NOMO-1 (cell line): ENCODE results near the gene NFATC2.

Experiments
- DNase-seq, 2 experiments: peaks; one replicate each; lab custom pipeline; 2025; ENCODE audit not compliant: unreplicated experiment in 2 of 2; lab: John Stamatoyannopoulos, UW

Gene NFATC2

GRCh38 chr20:51523276-51524013 lies 19.1 kb downstream of the NFATC2 start:
- DNase-seq, result no peak

- DNase-seq, result no peak
Measured at GRCh38 chr20:51522207-51522606, 20.3 kb downstream of the NFATC2 start.

GRCh38 chr20:51517839-51518238 lies 24.7 kb downstream of the NFATC2 start:
- DNase-seq, result no peak

DNA sequence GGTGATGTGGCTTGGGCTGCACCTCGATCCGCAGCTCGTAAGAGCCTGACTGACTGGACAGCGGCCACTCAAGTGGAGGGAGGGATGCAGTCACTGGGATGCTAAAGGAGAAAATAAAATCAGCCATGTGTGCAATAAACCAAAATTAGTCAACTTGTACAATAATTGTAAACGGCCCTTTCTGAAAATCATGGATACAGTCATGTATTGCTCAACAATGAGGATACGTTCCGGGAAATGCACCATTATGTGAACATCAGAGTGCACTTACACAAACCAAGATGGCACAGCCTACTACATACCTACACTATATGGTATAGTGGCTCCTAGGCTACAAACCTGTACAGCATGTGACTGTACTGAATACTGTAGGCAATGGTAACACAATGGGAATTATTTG lies 25.7 kb downstream of the NFATC2 start:
- DNase-seq, result no peak

DNA sequence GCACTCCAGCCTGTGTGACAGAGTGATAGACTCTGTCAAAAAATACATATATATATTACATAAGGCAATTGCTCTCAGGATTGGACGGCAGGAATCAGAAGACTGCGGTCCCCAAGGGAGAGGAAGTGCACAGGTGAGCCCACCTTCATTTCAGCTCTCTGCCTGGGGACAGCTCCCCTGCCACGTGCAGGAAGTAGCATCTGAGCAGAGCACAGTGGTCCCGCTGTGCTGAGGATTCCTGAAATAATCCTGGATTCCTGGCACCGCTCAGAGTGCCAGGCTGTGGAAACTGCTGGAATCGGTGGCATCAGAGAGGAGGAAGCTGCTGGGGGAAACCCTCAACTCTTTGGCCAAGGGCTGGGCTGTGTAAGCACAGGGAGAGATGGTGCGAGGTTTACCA lies 27.7 kb downstream of the NFATC2 start:
- no peak for DNase-seq

GRCh38 chr20:51514249-51514648 lies 28.3 kb downstream of the NFATC2 start:
- no peak for DNase-seq

DNA sequence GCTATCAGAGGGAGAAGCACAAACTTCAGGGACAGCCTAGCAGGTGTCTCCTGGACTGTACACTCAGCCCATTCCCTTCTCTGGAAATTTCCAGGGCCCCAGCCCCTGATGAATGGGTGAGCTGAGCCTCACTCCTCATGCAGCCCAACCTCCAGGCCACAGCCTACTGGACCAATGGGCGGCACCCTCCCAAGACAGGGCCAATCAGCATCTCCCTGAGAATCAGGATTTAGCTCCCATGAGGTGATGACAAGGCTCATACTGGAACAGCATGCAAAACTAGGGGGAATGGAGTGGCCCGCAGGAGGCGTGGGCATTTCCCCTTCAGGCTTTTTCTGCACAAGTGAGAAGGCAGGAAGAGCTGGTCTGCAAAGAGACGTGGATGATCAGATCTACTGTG lies 29.0 kb downstream of the NFATC2 start:
- no peak for DNase-seq

- DNase-seq, result no peak
Measured at GRCh38 chr20:51512645-51513044, 29.9 kb downstream of the NFATC2 start.

DNA sequence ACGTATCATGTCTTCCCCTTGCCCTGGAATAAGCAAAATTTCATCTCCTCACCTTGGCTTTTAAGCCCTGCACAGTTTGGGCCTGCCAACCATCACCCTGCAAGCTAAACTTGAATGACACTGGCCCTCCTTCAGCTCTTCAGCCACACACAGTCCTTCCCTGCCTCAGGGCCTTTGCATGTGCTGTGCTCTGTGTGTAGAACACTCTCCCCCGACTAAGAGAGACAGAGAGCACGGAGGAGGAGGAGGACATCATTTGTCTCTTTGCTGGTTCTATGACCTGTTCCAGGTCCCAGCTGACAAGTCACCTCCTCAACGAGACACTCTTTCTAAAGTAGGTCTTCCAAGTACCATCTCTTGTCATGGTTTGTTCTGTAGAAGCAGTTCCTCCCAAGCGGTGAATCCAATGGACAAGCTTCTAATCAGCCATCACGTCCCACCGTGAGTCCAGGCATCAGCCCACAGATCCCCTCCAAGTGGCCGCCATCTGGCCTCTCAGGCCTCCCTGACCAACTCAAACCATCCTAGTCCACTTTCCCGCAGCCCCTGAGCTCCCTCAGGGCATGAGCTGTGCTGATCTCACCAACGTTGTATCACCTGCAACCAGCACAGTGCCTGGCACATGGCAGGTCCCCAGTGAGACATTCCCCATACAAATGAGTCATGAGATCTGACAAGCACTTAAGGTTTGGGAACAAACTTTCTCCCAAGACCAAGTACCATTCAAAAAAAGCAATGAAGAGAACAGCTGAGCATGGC lies 30.5 kb downstream of the NFATC2 start:
- DNase-seq, result no peak

DNA sequence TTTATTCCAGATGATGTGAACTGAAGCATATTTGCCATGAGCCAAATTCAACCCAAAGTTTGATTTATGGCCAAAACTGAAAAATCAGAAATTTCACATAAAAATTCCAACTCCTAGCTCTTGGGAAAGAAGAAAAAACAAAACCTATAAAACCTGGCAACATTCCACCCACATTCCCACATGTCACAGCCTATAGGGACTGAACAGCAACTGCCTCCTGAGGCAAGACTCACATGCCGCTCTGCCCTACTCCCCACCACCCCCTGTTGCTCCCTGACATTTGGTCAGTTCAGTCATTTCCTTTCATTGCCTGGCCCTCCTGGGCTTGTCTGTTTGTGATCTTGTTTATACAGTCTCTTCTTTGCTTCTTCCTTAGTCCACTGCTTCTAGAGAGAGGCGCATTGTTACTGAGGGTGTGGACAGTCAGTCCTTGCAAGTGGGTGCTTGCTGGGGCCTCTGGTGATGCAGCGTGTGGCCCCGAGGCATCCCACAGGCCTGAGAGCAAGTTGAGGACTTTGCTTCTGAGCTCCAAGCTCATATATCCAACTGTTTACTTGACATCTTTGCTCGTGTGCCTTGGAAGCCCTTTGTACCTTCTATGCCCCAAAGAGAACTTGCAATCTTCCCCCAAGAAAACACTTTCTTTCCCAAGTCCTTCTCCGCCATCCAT lies 31.4 kb downstream of the NFATC2 start:
- no peak for DNase-seq

DNA sequence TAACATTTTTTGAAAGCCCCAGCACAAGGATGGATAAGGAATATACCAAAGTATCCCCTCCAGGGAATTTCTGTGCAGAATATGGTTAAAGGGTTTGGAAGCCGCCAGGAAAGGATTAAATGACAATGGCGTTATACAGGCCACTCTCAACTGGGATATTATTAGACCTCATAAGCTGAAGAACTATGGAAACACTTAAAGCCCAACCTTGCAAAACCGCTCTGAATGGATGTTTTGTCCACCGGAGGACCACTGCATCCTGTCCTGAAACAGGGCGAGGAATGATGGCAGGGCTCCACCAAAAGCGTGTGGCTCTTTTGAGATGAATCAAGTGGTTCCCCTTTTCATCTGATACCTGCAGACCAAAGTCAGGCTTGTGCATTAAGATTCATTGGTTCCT lies 32.4 kb downstream of the NFATC2 start:
- DNase-seq, result no peak

DNA sequence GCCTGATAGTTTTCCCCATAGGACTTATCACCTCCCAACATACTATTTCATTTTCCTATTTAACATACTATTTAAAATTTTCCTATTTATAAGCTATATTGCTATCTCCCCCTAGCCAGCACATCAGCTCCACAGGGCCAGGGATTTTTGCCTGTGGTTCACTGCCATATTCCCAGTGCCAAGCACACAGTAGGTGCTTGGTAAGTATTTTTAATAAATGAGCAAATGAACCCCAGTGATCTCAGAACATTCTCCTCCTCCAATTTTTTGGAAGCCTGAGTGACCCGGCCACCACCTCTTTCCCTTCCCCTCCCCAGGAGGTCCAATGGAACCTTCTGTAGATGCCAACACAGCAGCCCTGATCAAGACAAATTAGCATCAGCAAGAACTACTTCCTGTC lies 33.3 kb downstream of the NFATC2 start:
- no peak for DNase-seq

GRCh38 chr20:51508780-51509179 lies 33.7 kb downstream of the NFATC2 start:
- no peak for DNase-seq

GRCh38 chr20:51508158-51508557 lies 34.4 kb downstream of the NFATC2 start:
- DNase-seq, result no peak

DNA sequence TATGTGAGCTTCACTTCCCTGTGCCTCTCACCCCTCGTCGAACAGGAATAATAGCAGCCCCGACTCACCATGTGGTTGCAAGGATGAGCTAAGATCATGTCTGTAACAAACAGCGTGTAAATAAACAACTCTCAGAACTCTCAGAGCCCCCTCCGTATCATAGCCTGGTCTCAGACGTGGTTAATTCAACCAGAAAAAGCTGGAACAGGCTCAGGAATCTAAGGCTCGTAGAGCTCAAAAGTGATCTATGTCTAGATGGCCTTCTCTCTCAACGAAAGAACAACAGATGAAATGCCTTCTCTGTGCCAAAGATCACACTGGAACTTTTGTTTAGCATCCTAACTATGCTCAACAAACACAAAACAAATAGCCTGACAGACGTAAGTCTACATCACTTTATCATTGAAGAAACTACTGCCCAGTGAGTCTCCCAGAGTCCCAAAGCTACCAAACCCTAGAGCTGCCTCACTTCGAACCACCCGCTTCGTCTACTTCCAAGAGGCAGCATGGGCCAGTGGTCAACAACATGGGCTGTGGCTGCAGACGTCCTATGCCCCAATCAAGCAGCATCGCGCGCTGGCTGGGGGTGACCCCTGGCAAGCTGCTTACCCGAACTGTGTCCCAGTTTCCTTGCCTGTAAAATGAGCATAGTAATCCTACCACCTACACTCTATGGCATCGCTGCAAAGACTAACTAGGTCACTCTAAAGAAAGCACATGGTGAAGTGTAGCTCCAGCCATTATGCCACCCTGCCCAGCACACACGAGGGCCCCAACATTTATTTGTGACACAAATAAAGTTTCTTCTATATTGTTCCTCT lies 35.1 kb downstream of the NFATC2 start:
- DNase-seq, result no peak

GRCh38 chr20:51506527-51507215 lies 35.8 kb downstream of the NFATC2 start:
- DNase-seq, result no peak

GRCh38 chr20:51505566-51505965 lies 37.0 kb downstream of the NFATC2 start:
- DNase-seq, result no peak

DNA sequence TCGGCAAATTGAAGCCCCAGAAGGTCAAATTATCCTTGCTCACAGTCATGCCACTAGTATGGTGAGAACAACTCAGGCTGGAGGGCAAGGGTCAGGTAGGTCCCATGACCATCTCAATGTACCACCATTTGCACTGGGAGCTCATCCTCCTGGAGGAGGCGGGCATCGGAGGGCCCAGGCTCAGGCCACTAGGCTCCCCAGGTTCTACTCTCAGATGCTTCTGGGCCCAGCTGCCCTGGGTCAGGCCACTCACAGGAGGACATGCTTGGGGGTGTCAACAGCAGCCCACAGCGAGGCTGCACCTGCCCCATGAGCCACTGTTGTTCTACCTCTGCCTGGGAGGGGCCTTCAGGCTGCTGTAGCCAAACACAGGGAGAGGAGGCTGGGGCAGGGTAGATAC lies 39.1 kb downstream of the NFATC2 start:
- no peak for DNase-seq

- DNase-seq, result peak in 1 of 2 experiments; percentile 4
Measured at GRCh38 chr20:51500936-51501335, 41.6 kb downstream of the NFATC2 start.

GRCh38 chr20:51500311-51500710 lies 42.2 kb downstream of the NFATC2 start:
- DNase-seq, result peak; percentile 67 to 80
